ENCODE data around the gene CTCFL.

CTCFL gene

DNA sequence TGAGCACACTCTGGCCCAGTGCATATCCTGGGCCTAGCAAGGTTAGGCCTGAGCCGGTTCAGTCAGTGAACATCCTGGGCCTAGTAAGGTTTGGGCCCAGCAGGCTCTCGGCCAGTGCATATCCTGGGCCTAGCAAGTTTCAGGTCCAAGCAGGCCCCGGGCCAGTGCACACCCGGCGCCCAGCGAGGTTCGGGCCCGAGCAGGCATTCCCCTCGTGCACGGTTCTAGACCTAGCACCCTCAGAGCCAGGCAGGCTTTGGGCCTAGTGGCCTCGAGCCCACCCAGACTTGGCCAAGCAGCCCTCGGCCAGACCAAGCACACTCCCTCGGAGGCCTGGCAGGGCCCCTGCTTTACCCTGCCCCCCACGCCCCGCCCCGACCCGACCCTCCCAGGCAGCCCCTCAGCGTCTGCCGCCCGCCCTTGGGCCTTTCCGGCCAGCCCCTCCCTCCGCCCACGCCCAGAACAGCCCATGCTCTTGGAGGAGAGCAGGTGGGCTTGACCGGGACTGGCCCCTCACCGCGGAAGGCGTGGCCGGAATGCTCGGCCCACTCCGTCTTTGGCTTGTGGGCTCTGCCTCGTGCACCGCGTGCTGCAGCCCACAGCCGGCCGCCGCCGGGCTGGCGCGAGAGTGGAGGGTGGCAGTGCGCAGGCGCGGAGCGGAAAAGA lies at the start of gene CTCFL:
CTCFL (minus strand) TSS at position 630 of the 666 bp plus-strand sequence. CDS start 935 bp downstream, outside the sequence.
- DNase-seq, result no peak

- DNase-seq, result no peak
These were observed 49.0 kb upstream of the CTCFL start for GRCh38 chr20:57573894-57574293.

GRCh38 chr20:57573242-57573641 lies 48.3 kb upstream of the CTCFL start:
- DNase-seq, result no peak

DNA sequence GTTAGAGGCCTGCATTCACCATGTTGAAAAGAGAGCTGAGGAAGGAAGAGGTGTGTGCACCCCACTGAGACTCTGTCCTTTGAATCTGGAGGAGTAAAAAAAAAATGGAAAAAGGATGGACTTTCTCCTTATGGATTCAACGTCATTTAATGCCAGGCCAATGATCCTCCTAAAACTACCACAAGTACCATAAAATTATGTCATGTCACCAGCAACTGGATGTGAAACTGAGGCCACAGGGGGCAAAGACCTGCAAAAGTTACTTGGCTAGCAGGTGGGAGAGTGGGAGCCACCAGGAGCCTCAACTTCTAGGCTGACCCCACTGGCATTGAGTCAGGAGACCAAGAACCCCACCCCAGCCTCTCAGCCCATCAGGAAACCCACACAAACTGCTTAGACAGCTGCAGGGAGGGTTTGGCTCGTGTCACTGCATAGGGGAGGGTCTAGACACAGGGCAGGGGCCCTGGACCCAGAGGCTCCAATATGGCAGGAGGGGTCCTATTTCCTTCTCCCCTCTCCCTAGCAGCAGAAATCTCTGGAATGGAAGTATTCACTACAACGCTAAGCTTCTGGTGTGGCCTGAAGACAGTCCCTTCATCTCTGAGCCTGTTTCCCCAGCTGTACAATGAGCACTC lies 47.0 kb upstream of the CTCFL start:
- DNase-seq, result no peak

DNA sequence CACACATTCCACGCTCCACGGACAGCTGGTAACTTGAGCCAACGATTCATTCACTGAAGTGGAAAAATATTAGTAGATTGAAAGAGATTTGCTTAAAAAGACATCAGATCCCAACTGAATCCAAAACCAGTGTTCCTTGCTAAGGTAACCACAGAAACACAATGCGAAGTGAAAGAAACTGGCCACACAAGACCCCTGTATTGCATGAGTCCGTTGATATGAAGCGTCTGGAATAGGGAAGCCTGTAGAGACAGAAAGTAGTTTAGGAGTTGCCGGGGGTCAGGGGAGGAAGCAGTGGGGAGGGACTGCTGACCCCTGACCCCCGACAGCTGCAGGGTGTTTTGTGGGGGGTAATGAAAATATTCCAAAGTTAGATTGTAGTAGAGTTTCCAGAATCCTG lies 46.0 kb upstream of the CTCFL start:
- DNase-seq, result no peak

DNA sequence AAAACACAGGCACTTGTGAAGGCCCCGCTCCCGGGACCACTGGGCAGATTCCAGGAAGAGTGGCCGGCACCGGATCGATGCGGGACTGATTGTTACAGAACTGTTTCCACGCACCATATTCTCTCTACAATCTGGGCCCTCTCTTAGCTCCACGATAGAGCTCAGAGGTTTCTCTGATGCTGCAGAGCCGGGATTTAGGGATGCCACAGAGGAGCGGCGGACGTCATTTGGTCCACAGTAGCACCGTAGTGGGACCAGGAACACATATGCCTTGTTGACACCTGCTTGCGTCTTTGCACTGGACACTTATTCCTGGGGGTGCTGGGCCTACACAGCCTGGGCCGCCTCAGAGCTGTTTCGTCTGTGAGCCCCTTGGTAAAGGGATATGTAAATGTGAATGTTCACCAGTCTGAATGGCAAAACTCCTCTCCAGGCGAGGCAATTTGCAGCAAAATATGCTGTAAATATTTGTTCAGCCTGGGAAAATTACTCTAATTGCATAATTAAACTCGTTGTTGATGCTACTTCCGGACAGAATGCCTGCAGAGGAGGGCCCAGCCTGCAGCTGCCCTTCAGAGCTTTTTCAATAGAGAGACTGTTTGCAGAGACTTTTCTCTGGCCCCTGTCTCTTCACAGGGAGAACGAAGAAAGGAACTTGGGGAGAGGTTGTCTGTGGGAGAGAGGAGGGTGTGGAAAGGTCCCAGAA lies 45.4 kb upstream of the CTCFL start:
- no peak for DNase-seq

- DNase-seq, result no peak
These were observed 44.0 kb upstream of the CTCFL start for GRCh38 chr20:57568960-57569359.

- DNase-seq, result no peak
These were observed 43.4 kb upstream of the CTCFL start for GRCh38 chr20:57568088-57568896.

GRCh38 chr20:57567471-57568079 lies 42.6 kb upstream of the CTCFL start:
- DNase-seq, result no peak

GRCh38 chr20:57566803-57567459 lies 42.0 kb upstream of the CTCFL start:
- DNase-seq, result no peak

DNA sequence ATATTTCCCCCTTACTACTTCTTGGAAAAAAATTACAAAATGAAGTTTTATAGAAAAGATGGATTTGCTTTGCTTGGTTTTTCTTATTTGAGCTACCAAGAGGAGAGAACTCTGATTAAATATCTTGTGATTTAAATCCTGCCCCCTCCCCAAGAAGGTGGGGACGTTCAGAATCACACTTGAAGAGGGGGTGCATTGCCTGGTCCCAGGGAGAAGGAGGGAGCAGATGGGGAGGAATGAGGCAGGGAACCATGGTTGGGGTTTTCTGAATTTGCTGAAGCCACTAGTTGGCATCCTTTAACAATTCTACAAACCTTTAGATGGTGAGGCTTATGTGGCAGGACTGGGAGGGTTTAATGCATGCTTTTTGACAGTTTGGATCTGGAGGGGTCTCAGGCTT lies 41.5 kb upstream of the CTCFL start:
- no peak for DNase-seq

DNA sequence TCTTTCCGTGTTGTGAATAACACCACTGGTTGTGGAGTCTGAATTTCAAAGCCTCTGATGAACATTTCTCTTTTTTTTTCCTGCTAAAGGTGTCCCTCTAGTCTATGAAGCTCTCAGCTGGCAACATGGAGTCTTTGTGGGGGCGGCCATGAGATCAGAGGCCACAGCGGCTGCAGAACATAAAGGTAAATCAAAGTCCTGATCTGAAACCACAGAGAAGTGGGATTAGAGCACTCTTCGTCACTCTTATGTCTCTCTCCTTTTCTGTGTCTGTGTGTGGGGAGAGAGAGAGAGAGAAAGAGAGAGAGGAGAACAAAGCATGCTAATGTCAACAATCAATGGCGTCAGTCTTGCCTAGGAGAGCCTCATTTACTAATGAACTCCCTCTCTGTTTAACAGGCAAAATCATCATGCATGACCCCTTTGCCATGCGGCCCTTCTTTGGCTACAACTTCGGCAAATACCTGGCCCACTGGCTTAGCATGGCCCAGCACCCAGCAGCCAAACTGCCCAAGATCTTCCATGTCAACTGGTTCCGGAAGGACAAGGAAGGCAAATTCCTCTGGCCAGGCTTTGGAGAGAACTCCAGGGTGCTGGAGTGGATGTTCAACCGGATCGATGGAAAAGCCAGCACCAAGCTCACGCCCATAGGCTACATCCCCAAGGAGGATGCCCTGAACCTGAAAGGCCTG lies 40.2 kb upstream of the CTCFL start:
- no peak for DNase-seq

GRCh38 chr20:57564180-57564802 lies 39.4 kb upstream of the CTCFL start:
- no peak for DNase-seq

DNA sequence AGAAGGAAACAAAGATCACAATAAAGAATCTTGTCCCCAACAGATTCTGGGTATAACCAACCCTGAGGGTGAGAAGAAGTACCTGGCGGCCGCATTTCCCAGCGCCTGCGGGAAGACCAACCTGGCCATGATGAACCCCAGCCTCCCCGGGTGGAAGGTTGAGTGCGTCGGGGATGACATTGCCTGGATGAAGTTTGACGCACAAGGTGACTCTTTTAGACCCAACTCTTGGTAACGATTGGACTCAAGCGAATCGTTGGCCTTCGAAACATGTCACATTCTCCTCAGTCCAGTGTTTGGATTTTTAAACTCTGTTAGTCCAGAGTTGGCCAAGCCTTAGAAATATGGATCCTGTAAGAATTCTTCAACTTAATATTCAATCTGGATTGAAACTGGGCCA lies 38.6 kb upstream of the CTCFL start:
- no peak for DNase-seq

DNA sequence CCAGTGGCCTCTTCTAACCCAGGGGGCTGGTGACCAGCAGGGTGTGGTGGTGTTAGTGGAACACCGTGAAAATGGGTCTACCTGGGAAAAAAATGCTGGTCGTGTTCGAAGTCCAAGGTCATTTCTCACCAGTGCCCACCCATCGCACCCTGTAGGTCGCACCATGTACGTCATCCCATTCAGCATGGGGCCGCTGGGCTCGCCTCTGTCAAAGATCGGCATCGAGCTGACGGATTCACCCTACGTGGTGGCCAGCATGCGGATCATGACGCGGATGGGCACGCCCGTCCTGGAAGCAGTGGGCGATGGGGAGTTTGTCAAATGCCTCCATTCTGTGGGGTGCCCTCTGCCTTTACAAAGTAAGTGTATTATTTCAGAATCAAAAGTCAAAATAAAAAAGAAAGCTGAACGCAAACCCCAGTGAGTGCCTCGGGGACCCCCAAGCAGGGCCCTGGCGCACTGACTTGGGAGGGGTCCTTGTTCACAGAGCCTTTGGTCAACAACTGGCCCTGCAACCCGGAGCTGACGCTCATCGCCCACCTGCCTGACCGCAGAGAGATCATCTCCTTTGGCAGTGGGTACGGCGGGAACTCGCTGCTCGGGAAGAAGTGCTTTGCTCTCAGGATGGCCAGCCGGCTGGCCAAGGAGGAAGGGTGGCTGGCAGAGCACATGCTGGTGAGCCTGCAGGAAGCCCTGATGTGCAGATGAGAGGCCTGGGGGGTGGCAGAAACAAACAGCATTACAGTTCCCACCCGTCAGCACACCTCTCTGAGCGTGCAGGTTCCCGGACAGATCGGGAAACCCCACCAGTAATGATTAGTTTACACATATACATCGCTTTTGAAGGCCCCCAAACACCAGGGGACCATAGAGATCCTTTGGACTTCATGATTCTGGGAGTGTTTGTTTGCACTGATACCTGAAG lies 37.9 kb upstream of the CTCFL start:
- DNase-seq, result no peak

DNA sequence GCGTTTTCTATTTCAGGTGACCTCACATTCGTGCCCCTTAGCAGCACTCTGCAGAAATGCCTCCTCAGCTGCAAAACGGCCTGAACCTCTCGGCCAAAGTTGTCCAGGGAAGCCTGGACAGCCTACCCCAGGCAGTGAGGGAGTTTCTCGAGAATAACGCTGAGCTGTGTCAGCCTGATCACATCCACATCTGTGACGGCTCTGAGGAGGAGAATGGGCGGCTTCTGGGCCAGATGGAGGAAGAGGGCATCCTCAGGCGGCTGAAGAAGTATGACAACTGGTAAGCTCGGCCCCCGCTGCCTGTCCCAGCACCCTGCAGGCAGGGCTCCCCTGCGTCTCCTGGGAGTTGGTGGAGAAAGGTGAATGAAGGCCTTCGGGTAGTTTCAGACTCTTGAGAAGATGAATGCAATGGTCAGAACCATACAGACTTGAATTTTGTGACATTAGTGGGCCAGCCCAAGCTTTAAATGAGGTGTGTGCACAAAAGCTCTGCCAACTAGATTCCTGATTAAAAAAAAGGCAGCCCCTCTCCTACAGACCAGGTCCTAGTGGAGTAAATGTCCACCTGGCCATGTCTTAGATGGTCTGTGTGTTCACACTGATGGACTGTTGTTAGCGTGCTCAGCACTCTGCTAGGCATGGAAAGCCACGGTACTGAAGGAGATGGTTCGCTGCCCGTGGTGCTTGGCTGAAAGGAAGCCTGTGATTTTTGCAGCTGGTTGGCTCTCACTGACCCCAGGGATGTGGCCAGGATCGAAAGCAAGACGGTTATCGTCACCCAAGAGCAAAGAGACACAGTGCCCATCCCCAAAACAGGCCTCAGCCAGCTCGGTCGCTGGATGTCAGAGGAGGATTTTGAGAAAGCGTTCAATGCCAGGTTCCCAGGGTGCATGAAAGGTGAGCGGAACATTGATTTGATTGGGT lies 36.7 kb upstream of the CTCFL start:
- DNase-seq, result no peak

GRCh38 chr20:57560554-57561355 lies 35.8 kb upstream of the CTCFL start, which contains the start of gene PCK1:
TSS of gene PCK1 (plus strand) at chr20:57561110. CDS start at chr20:57561412, 302 bp downstream.
- no peak for DNase-seq
